SK-N-SH (cell line): ENCODE measurements around the gene TGFA.

ENCODE experiments used
- EP300 ChIP-seq, 2 experiments: IDR thresholded peaks; 2 replicates each; pipeline versions ENCODE4 v1.4.0 to v1.6.1; 2012; ENCODE audit warnings: borderline replicate concordance in 1 of 2, low read depth in 1 of 2, low read length in 1 of 2
- EZH2phosphoT487 ChIP-seq: fragments of 200-600 bp; sonication (generic); IDR thresholded peaks from 2 replicates; pipeline ENCODE4 v1.6.1; 2017; ENCODE audit warnings: low read depth, mixed run types, mild to moderate bottlenecking, antibody characterized with exemption, moderate library complexity, borderline replicate concordance
- NFIC ChIP-seq: IDR thresholded peaks from 2 replicates; pipeline ENCODE4 v1.4.0; 2012; ENCODE audit warnings: borderline replicate concordance
- NRF1 ChIP-seq: IDR thresholded peaks from 2 replicates; pipeline ENCODE4 v1.6.1; 2012; ENCODE audit warnings: low read depth, mild to moderate bottlenecking, low read length
- POLR2AphosphoS5 ChIP-seq: IDR thresholded peaks from 2 replicates; pipeline ENCODE4 v1.6.1; 2012; ENCODE audit warnings: low read depth, low read length
- RAD21 ChIP-seq: IDR thresholded peaks from 2 replicates; pipeline ENCODE4 v1.6.1; 2012; ENCODE audit warnings: mild to moderate bottlenecking, low read length
- RFX5 ChIP-seq: IDR thresholded peaks from 2 replicates; pipeline ENCODE4 v1.6.1; 2012; ENCODE audit warnings: mild to moderate bottlenecking, improper control_type of control experiment, low read length
- SIN3A ChIP-seq: IDR thresholded peaks from 2 replicates; pipeline ENCODE4 v1.6.1; 2012; ENCODE audit warnings: low read depth, mild to moderate bottlenecking, low read length, moderate library complexity, borderline replicate concordance
- TF ChIP-seq, protein P1 (sequence below): fragments of 150-350 bp; IDR thresholded peaks from 2 replicates; pipeline ENCODE4 v1.6.1; 2017; ENCODE audit warnings: antibody characterized with exemption, low read length, low read depth, borderline replicate concordance
- TF ChIP-seq, protein P2 (sequence below): fragments of 200-600 bp; sonication (generic); IDR thresholded peaks from 2 replicates; pipeline ENCODE4 v1.6.1; 2017; ENCODE audit warnings: antibody characterized with exemption, mild to moderate bottlenecking, moderate library complexity
- TF ChIP-seq, protein P3 (sequence below): IDR thresholded peaks from 2 replicates; pipeline ENCODE4 v1.6.1; 2012; ENCODE audit warnings: mild to moderate bottlenecking, low read depth, low read length, moderate library complexity
- TF ChIP-seq, protein P4 (sequence below): IDR thresholded peaks from 2 replicates; pipeline ENCODE4 v1.4.0; 2012; ENCODE audit warnings: low read depth

DNA sequence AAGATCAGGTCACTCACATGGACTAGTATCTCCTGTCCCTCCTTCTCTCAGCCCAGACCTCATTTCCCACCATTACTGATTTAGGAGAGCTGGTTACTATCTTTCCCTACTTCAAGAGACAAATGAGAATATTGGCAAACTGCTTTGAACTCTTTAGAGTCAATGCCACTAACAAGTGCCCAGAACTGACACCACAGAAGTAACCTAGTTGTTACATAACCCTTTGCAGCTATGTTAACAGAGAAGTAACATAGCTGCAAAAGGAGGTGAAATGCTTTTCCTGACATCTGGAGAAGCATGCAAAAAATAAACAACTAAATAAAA lies 30.0 kb downstream of the TGFA start:
- TF ChIP-seq, protein P1, sequence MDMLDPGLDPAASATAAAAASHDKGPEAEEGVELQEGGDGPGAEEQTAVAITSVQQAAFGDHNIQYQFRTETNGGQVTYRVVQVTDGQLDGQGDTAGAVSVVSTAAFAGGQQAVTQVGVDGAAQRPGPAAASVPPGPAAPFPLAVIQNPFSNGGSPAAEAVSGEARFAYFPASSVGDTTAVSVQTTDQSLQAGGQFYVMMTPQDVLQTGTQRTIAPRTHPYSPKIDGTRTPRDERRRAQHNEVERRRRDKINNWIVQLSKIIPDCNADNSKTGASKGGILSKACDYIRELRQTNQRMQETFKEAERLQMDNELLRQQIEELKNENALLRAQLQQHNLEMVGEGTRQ, result no peak
- TF ChIP-seq RAD21 (no peak), RFX5 (no peak), POLR2AphosphoS5 (no peak), NFIC (no peak), EZH2phosphoT487 (no peak), NRF1 (no peak), EP300 (IDR thresholded peaks at IDR 0.05; ENCODE audit: borderline replicate concordance in 1 of 2, low read depth in 1 of 2, low read length in 1 of 2) (no peak), SIN3A (no peak)
- TF ChIP-seq, protein P2, sequence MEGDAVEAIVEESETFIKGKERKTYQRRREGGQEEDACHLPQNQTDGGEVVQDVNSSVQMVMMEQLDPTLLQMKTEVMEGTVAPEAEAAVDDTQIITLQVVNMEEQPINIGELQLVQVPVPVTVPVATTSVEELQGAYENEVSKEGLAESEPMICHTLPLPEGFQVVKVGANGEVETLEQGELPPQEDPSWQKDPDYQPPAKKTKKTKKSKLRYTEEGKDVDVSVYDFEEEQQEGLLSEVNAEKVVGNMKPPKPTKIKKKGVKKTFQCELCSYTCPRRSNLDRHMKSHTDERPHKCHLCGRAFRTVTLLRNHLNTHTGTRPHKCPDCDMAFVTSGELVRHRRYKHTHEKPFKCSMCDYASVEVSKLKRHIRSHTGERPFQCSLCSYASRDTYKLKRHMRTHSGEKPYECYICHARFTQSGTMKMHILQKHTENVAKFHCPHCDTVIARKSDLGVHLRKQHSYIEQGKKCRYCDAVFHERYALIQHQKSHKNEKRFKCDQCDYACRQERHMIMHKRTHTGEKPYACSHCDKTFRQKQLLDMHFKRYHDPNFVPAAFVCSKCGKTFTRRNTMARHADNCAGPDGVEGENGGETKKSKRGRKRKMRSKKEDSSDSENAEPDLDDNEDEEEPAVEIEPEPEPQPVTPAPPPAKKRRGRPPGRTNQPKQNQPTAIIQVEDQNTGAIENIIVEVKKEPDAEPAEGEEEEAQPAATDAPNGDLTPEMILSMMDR, result no peak
- TF ChIP-seq, protein P3, sequence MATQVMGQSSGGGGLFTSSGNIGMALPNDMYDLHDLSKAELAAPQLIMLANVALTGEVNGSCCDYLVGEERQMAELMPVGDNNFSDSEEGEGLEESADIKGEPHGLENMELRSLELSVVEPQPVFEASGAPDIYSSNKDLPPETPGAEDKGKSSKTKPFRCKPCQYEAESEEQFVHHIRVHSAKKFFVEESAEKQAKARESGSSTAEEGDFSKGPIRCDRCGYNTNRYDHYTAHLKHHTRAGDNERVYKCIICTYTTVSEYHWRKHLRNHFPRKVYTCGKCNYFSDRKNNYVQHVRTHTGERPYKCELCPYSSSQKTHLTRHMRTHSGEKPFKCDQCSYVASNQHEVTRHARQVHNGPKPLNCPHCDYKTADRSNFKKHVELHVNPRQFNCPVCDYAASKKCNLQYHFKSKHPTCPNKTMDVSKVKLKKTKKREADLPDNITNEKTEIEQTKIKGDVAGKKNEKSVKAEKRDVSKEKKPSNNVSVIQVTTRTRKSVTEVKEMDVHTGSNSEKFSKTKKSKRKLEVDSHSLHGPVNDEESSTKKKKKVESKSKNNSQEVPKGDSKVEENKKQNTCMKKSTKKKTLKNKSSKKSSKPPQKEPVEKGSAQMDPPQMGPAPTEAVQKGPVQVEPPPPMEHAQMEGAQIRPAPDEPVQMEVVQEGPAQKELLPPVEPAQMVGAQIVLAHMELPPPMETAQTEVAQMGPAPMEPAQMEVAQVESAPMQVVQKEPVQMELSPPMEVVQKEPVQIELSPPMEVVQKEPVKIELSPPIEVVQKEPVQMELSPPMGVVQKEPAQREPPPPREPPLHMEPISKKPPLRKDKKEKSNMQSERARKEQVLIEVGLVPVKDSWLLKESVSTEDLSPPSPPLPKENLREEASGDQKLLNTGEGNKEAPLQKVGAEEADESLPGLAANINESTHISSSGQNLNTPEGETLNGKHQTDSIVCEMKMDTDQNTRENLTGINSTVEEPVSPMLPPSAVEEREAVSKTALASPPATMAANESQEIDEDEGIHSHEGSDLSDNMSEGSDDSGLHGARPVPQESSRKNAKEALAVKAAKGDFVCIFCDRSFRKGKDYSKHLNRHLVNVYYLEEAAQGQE, result no peak
- TF ChIP-seq, protein P4, sequence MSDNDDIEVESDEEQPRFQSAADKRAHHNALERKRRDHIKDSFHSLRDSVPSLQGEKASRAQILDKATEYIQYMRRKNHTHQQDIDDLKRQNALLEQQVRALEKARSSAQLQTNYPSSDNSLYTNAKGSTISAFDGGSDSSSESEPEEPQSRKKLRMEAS, result no peak
